GM13976 (cell line): ENCODE results near the gene EIF4B.

Experiments used
- DNase-seq: peaks from one replicate; pipeline ENCODE4 v3.0.0; 2012; ENCODE audit warnings: low spot score
- CTCF ChIP-seq: IDR thresholded peaks from 2 replicates; pipeline ENCODE4 v1.5.1; 2012; ENCODE audit warnings: borderline replicate concordance, mild to moderate bottlenecking; ENCODE audit not compliant: insufficient read depth; ENCODE audit errors: extremely low read depth, missing control alignments, control extremely low read depth
- in situ Hi-C: fragments of 300-500 bp; cut with MboI; formaldehyde crosslinking; loops from one replicate; pipeline ENCODE4 v1.12.0; 2022; ENCODE audit warnings: low sequenced_read_pairs, mixed read lengths, inconsistent platforms; ENCODE audit not compliant: unreplicated experiment

EIF4B gene

GRCh38 chr12:53048780-53049401 is 42.6 kb downstream of the EIF4B start:
- no peak for TF ChIP-seq CTCF
- in situ Hi-C loops, result no loop called here
- DNase-seq, result no peak

- TF ChIP-seq CTCF, result no peak
- DNase-seq, result no peak
- in situ Hi-C loops, result no loop called here
These were observed 43.5 kb downstream of the EIF4B start, which contains the start of gene TNS2 for GRCh38 chr12:53049571-53050318. Gene TNS2, plus strand, starts transcription at chr12:53050065. Its CDS starts 121 bp downstream, at chr12:53050186.

- DNase-seq, result no peak
- TF ChIP-seq CTCF, result no peak
- in situ Hi-C loops, result no loop called here
These were observed 44.3 kb downstream of the EIF4B start for GRCh38 chr12:53050426-53051057.

- no peak for TF ChIP-seq CTCF
- DNase-seq, result no peak
- in situ Hi-C loops, result no loop called here
These were observed 45.0 kb downstream of the EIF4B start for GRCh38 chr12:53051058-53051880.

- in situ Hi-C loops, result no loop called here
- DNase-seq, result no peak
- TF ChIP-seq CTCF, result no peak
These were observed 45.7 kb downstream of the EIF4B start for GRCh38 chr12:53051881-53052412.
